HCT116 (cell line): Measurements from ENCODE around the gene ERC1. TPM values are rescaled to one million over a fixed set of nuclear protein-coding genes. Genes with fewer than 3 reads are reported as not detected.

ENCODE experiments used
- ATAC-seq: fragments of 200-7000 bp; cut with Tn5 transposase; 2 replicates; pipeline ENCODE4 v1.9.1; 2020; ENCODE audit warnings: mild to moderate bottlenecking, moderate library complexity
- BruUV-seq: library from RNA; stranded (reverse); fragments of 400-500 nt; replicated peaks from 2 replicates; lab custom pipeline; 2021; lab: Mats Ljungman, UMichigan
- CTCF ChIA-PET: fragments of 300-600 bp; sonication (Branson Sonifier 250); formaldehyde crosslinking; loops from one replicate; lab custom pipeline; 2021; ENCODE audit warnings: antibody characterized with exemption; lab: Charles Lee
- POLR2A ChIA-PET: fragments of 300-600, 350-600 bp; sonication (Branson Sonifier 250); formaldehyde crosslinking; loops from one replicate; lab custom pipeline; 2021; ENCODE audit warnings: antibody characterized with exemption; lab: Charles Lee
- RAD21 ChIA-PET, 2 experiments: fragments of 300-600 bp; sonication (Branson Sonifier 250); formaldehyde crosslinking; loops; one replicate each; lab custom pipeline; 2023; ENCODE audit warnings: low total read pairs in 2 of 2; ENCODE audit not compliant: uncharacterized antibody in 2 of 2, unreplicated experiment in 2 of 2, low non-redundant PET in 1 of 2; lab: Charles Lee
- DNase-seq: peaks from one replicate; pipeline ENCODE4 v3.0.0-alpha.2; 2010; ENCODE audit warnings: low read depth, low spot score
- H2AFZ ChIP-seq: fragments of 200-600 bp; shearing (Covaris generic), sonication (generic); 2 replicates; pipeline ENCODE4 v1.6.1; 2017; ENCODE audit warnings: low read depth, mixed run types, mixed read lengths, antibody characterized with exemption, low read length; ENCODE audit not compliant: poor library complexity, severe bottlenecking
- H3K27ac ChIP-seq: 2 replicates; pipeline ENCODE4 v1.5.1; 2012; ENCODE audit warnings: low read depth, low read length
- H3K27me3 ChIP-seq: fragments of 200-600 bp; sonication (generic); 2 replicates; pipeline ENCODE4 v1.6.1; 2016; ENCODE audit warnings: mixed run types, low read length, mixed read lengths; ENCODE audit not compliant: insufficient read depth
- H3K36me3 ChIP-seq, 2 experiments: fragments of 200-500 bp in 1 of 2; fragments of 200-600 bp in 1 of 2; sonication (Bioruptor generic) in 1 of 2; sonication (generic) in 1 of 2; 2 replicates each; pipeline versions ENCODE4 v1.5.1 to v1.6.1; 2014 to 2016; ENCODE audit warnings: low read length in 2 of 2, inconsistent platforms in 1 of 2, mixed read lengths in 1 of 2, mixed run types in 1 of 2; ENCODE audit not compliant: insufficient read depth in 2 of 2, control insufficient read depth in 1 of 2
- H3K4me1 ChIP-seq, 2 experiments: fragments of 200-600 bp in 1 of 2; sonication (generic) in 1 of 2; 2 replicates each; pipeline versions ENCODE4 v1.5.1 to v1.6.1; 2012 to 2017; ENCODE audit warnings: low read length in 2 of 2, inconsistent platforms in 1 of 2, mild to moderate bottlenecking in 1 of 2, mixed read lengths in 1 of 2, mixed run types in 1 of 2, moderate library complexity in 1 of 2; ENCODE audit not compliant: insufficient read depth in 2 of 2, control insufficient read depth in 1 of 2
- H3K4me2 ChIP-seq: fragments of 200-600 bp; sonication (generic); 2 replicates; pipeline ENCODE4 v1.6.1; 2017; ENCODE audit warnings: mixed run types, low read length, mixed read lengths
- H3K4me3 ChIP-seq, 2 experiments: fragments of 200-600 bp in 1 of 2; sonication (generic) in 1 of 2; replicated peaks in 1 of 2; 2 replicates each; pipeline ENCODE4 v1.5.1; 2011 to 2016; ENCODE audit warnings: low read length in 2 of 2, control low read depth in 1 of 2, low read depth in 1 of 2, mild to moderate bottlenecking in 1 of 2, mixed read lengths in 1 of 2, mixed run types in 1 of 2
- H3K79me2 ChIP-seq: fragments of 200-600 bp; sonication (generic); 2 replicates; pipeline ENCODE4 v1.6.1; 2017; ENCODE audit warnings: mild to moderate bottlenecking, mixed run types, low read length, moderate library complexity, mixed read lengths; ENCODE audit not compliant: insufficient read depth
- H3K9ac ChIP-seq: fragments of 200-600 bp; sonication (generic); 2 replicates; pipeline ENCODE4 v1.6.1; 2016; ENCODE audit warnings: low read length, mixed read lengths
- H3K9me2 ChIP-seq: fragments of 200-600 bp; sonication (generic), shearing (Covaris generic); 2 replicates; pipeline ENCODE4 v1.6.1; 2017; ENCODE audit warnings: mixed run types, mild to moderate bottlenecking, moderate library complexity; ENCODE audit not compliant: insufficient read depth
- H3K9me3 ChIP-seq, 2 experiments: fragments of 200-500 bp in 1 of 2; fragments of 200-600 bp in 1 of 2; sonication (Bioruptor generic) in 1 of 2; sonication (generic) in 1 of 2; 2 replicates each; pipeline ENCODE4 v1.6.1; 2014 to 2017; ENCODE audit warnings: low read length in 2 of 2, mixed read lengths in 2 of 2, inconsistent platforms in 1 of 2, low read depth in 1 of 2, mild to moderate bottlenecking in 1 of 2, mixed run types in 1 of 2, moderate library complexity in 1 of 2; ENCODE audit not compliant: control insufficient read depth in 1 of 2, insufficient read depth in 1 of 2
- H4K20me1 ChIP-seq: fragments of 200-600 bp; sonication (generic), shearing (Covaris generic); 2 replicates; pipeline ENCODE4 v1.6.1; 2017; ENCODE audit warnings: mixed run types, mild to moderate bottlenecking, moderate library complexity; ENCODE audit not compliant: insufficient read depth
- ATF3 ChIP-seq: IDR thresholded peaks from 2 replicates; pipeline ENCODE4 v1.6.1; 2012
- EGR1 ChIP-seq: IDR thresholded peaks from 2 replicates; pipeline ENCODE4 v1.6.1; 2012; ENCODE audit warnings: low read depth
- ELF1 ChIP-seq: IDR thresholded peaks from 2 replicates; pipeline ENCODE4 v1.6.1; 2012; ENCODE audit warnings: low read depth, borderline replicate concordance
- EZH2 ChIP-seq: fragments of 200-600 bp; sonication (generic); IDR thresholded peaks from 2 replicates; pipeline ENCODE4 v1.6.1; 2017; ENCODE audit warnings: antibody characterized with exemption, mixed run types
- EZH2phosphoT487 ChIP-seq: fragments of 200-600 bp; IDR thresholded peaks from 2 replicates; pipeline ENCODE4 v1.6.1; 2018; ENCODE audit warnings: antibody characterized with exemption, borderline replicate concordance
- FOSL1 ChIP-seq: IDR thresholded peaks from 2 replicates; pipeline ENCODE4 v1.6.1; 2012; ENCODE audit warnings: low read depth
- JUND ChIP-seq: IDR thresholded peaks from 2 replicates; pipeline ENCODE4 v1.6.1; 2012
- POLR2A ChIP-seq: IDR thresholded peaks from 2 replicates; pipeline ENCODE4 v1.7.0; 2011; ENCODE audit warnings: borderline replicate concordance; ENCODE audit not compliant: insufficient read depth, insufficient read length; ENCODE audit errors: extremely low read depth
- RAD21 ChIP-seq: IDR thresholded peaks from 2 replicates; pipeline ENCODE4 v1.6.1; 2012; ENCODE audit warnings: low read depth, mild to moderate bottlenecking
- REST ChIP-seq: IDR thresholded peaks from 2 replicates; pipeline ENCODE4 v1.6.1; 2012; ENCODE audit warnings: low read depth
- SRF ChIP-seq: IDR thresholded peaks from 2 replicates; pipeline ENCODE4 v1.6.1; 2012; ENCODE audit warnings: low read depth
- YY1 ChIP-seq: IDR thresholded peaks from 2 replicates; pipeline ENCODE4 v1.6.1; 2011; ENCODE audit warnings: low read length, low read depth, moderate library complexity, mild to moderate bottlenecking; ENCODE audit not compliant: insufficient replicate concordance; ENCODE audit errors: extremely low read depth
- ZFX ChIP-seq: fragments of 450-650 bp; IDR thresholded peaks from 2 replicates; pipeline ENCODE4 v1.6.1; 2017
- ZNF274 ChIP-seq: fragments of 200-500 bp; sonication (Bioruptor generic); IDR thresholded peaks from 2 replicates; pipeline ENCODE4 v1.6.1; 2014; ENCODE audit warnings: mild to moderate bottlenecking, low read depth, low read length, inconsistent platforms
- intact Hi-C: fragments of 100-400 bp; cut with micrococcal nuclease; formaldehyde crosslinking; loops from 2 replicates; pipeline ENCODE4 v1.10.0; 2022
- total RNA-seq: library from RNA; stranded (reverse); gene quantifications from one replicate; pipeline ENCODE4 v1.2.1, GENCODE V29; 2021; ENCODE audit not compliant: unreplicated experiment
- TF ChIP-seq, protein P1 (sequence below): IDR thresholded peaks from 2 replicates; pipeline ENCODE4 v1.6.1; 2011; ENCODE audit warnings: mild to moderate bottlenecking, low read length, moderate library complexity; ENCODE audit not compliant: insufficient replicate concordance; ENCODE audit errors: extremely low read depth

The ERC1 gene
- total RNA-seq, 1 experiment from 2014 or later, result 41.9 TPM

GRCh38 chr12:1356285-1356684 is 365.3 kb downstream of the ERC1 start (continued):
- TF ChIP-seq REST, result no peak
- no peak for TF ChIP-seq FOSL1
- no peak for TF ChIP-seq EGR1
- TF ChIP-seq SRF, result no peak
- no peak for TF ChIP-seq EZH2

GRCh38 chr12:1357171-1357570 is 366.1 kb downstream of the ERC1 start:
- Histone ChIP-seq H3K4me2 (no peak overlapping the region), H3K27ac (no peak overlapping the region), H3K9ac (no peak overlapping the region)
- intact Hi-C loops, result no loop called here
- no peak for ATAC-seq
- no peak for TF ChIP-seq EGR1
- no peak for TF ChIP-seq YY1
- TF ChIP-seq ELF1, result no peak
- TF ChIP-seq ATF3, result no peak
- no peak for TF ChIP-seq JUND
- no peak for TF ChIP-seq ZNF274
- TF ChIP-seq, protein P1, sequence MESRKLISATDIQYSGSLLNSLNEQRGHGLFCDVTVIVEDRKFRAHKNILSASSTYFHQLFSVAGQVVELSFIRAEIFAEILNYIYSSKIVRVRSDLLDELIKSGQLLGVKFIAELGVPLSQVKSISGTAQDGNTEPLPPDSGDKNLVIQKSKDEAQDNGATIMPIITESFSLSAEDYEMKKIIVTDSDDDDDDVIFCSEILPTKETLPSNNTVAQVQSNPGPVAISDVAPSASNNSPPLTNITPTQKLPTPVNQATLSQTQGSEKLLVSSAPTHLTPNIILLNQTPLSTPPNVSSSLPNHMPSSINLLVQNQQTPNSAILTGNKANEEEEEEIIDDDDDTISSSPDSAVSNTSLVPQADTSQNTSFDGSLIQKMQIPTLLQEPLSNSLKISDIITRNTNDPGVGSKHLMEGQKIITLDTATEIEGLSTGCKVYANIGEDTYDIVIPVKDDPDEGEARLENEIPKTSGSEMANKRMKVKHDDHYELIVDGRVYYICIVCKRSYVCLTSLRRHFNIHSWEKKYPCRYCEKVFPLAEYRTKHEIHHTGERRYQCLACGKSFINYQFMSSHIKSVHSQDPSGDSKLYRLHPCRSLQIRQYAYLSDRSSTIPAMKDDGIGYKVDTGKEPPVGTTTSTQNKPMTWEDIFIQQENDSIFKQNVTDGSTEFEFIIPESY, result no peak
- TF ChIP-seq RAD21, result no peak
- TF ChIP-seq EZH2phosphoT487, result no peak
- TF ChIP-seq REST, result no peak
- no peak for TF ChIP-seq POLR2A
- TF ChIP-seq ZFX, result no peak
- TF ChIP-seq, all 23 proteins: peak for 0
- Histone ChIP-seq H3K36me3 (no peaks in the 10 kb centered on the region), H3K9me3 (no peaks in the 10 kb centered on the region), H3K4me1 (no peaks in the 10 kb centered on the region), H3K79me2 (no peaks in the 10 kb centered on the region), H2AFZ (no peak overlapping the region), H3K27me3 (no peaks in the 10 kb centered on the region), H3K9me2 (no peaks in the 10 kb centered on the region), H3K4me3 (no peak overlapping the region), H4K20me1 (no peaks in the 10 kb centered on the region)
- CTCF ChIA-PET, result no interaction called here
- POLR2A ChIA-PET, result no interaction called here
- no TSS peak for BruUV-seq
- RAD21 ChIA-PET, result no interaction called here
- DNase-seq, result no peak
